BLaER1 (cell line): ENCODE data around the gene EPB41.

Experiments used
- H3K27ac ChIP-seq: shearing (Covaris generic); formaldehyde crosslinking; 2 replicates; pipeline ENCODE4 v1.8.1; 2022
- H3K27me3 ChIP-seq: shearing (Covaris generic); formaldehyde crosslinking; 2 replicates; pipeline ENCODE4 v1.8.1; 2022
- H3K36me3 ChIP-seq: shearing (Covaris generic); formaldehyde crosslinking; 2 replicates; pipeline ENCODE4 v1.8.1; 2022
- H3K4me1 ChIP-seq: shearing (Covaris generic); formaldehyde crosslinking; 2 replicates; pipeline ENCODE4 v1.8.1; 2022
- H3K4me2 ChIP-seq: shearing (Covaris generic); formaldehyde crosslinking; 2 replicates; pipeline ENCODE4 v1.8.1; 2022
- H3K4me3 ChIP-seq: shearing (Covaris generic); formaldehyde crosslinking; 2 replicates; pipeline ENCODE4 v1.8.1; 2022
- H3K9ac ChIP-seq: shearing (Covaris generic); formaldehyde crosslinking; 2 replicates; pipeline ENCODE4 v1.8.1; 2022
- H3K9me3 ChIP-seq: shearing (Covaris generic); formaldehyde crosslinking; 2 replicates; pipeline ENCODE4 v1.8.1; 2022
- H4K20me1 ChIP-seq: shearing (Covaris generic); formaldehyde crosslinking; 2 replicates; pipeline ENCODE4 v1.8.1; 2022
- Cebpa-rat ChIP-seq: shearing (Covaris generic); IDR thresholded peaks from 2 replicates; pipeline ENCODE4 v1.8.1; 2022

The EPB41 gene

GRCh38 chr1:28882009-28882628 lies 32.2 kb upstream of the EPB41 start:
- TF ChIP-seq Cebpa-rat, result no peak
- H3K27ac ChIP-seq, result no peak overlapping the region
- no peak overlapping the region for H3K9ac ChIP-seq
- H3K4me1 ChIP-seq, result peaks cover 33% of the 10 kb centered on the region
- no peaks in the 10 kb centered on the region for H3K27me3 ChIP-seq
- no peak overlapping the region for H3K4me2 ChIP-seq
- H4K20me1 ChIP-seq, result no peaks in the 10 kb centered on the region
- no peak overlapping the region for H3K4me3 ChIP-seq
- H3K9me3 ChIP-seq, result no peaks in the 10 kb centered on the region
- no peaks in the 10 kb centered on the region for H3K36me3 ChIP-seq

GRCh38 chr1:28883242-28883616 lies 31.1 kb upstream of the EPB41 start:
- Histone ChIP-seq H3K27ac (no peak overlapping the region), H4K20me1 (peaks cover 5% of the 10 kb centered on the region; the same call in 1 of the 2 replicates), H3K9ac (no peak overlapping the region), H3K4me1 (peaks cover 40% of the 10 kb centered on the region), H3K27me3 (no peaks in the 10 kb centered on the region), H3K36me3 (no peaks in the 10 kb centered on the region), H3K4me2 (peak overlapping the region; percentile 70; the same call in 1 of the 2 replicates), H3K4me3 (no peak overlapping the region), H3K9me3 (no peaks in the 10 kb centered on the region)
- no peak for TF ChIP-seq Cebpa-rat

- Histone ChIP-seq H3K9me3 (no peaks in the 10 kb centered on the region), H3K27me3 (no peaks in the 10 kb centered on the region), H3K4me2 (0 out of 2 replicates have a peak overlapping the region, but pooled peaks have one; percentile 11), H4K20me1 (peaks cover 25% of the 10 kb centered on the region), H3K36me3 (no peaks in the 10 kb centered on the region), H3K27ac (no peak overlapping the region), H3K4me3 (no peak overlapping the region), H3K9ac (no peak overlapping the region), H3K4me1 (peaks cover 58% of the 10 kb centered on the region)
- TF ChIP-seq Cebpa-rat, result no peak
Measured at GRCh38 chr1:28885472-28885877, 28.9 kb upstream of the EPB41 start.

GRCh38 chr1:28885977-28886730 lies 28.2 kb upstream of the EPB41 start:
- Histone ChIP-seq H3K4me3 (peak overlapping the region; percentile 92), H3K36me3 (no peaks in the 10 kb centered on the region)
- TF ChIP-seq Cebpa-rat, result no peak

GRCh38 chr1:28886731-28887418 lies 27.5 kb upstream of the EPB41 start:
- TF ChIP-seq Cebpa-rat, result 0 out of 2 replicates have a peak, but pooled peaks have one; percentile 40
- Histone ChIP-seq H3K36me3 (no peaks in the 10 kb centered on the region), H4K20me1 (peaks cover 39% of the 10 kb centered on the region), H3K4me1 (peaks cover 65% of the 10 kb centered on the region), H3K27ac (peak overlapping the region; percentile 87), H3K9ac (peak overlapping the region; percentile 87), H3K4me3 (peak overlapping the region; percentile 92), H3K9me3 (no peaks in the 10 kb centered on the region), H3K4me2 (peak overlapping the region; percentile 97), H3K27me3 (no peaks in the 10 kb centered on the region)

More at GRCh38 chr1:28885977-28886730, 28.2 kb upstream of the EPB41 start:
- Histone ChIP-seq H3K27me3 (no peaks in the 10 kb centered on the region), H3K4me1 (peaks cover 64% of the 10 kb centered on the region), H3K27ac (no peak overlapping the region), H4K20me1 (peaks cover 32% of the 10 kb centered on the region), H3K9ac (no peak overlapping the region; the same call in 1 of the 2 replicates), H3K4me2 (peak overlapping the region; percentile 97), H3K9me3 (no peaks in the 10 kb centered on the region)

- H3K4me3 ChIP-seq, result peak overlapping the region; percentile 92
- H3K36me3 ChIP-seq, result no peaks in the 10 kb centered on the region
- peak overlapping the region; percentile 97 for H3K4me2 ChIP-seq
- peaks cover 65% of the 10 kb centered on the region for H3K4me1 ChIP-seq
- peak overlapping the region; percentile 87 for H3K27ac ChIP-seq
- H4K20me1 ChIP-seq, result peaks cover 41% of the 10 kb centered on the region
- no peak for TF ChIP-seq Cebpa-rat
- H3K9ac ChIP-seq, result peak overlapping the region; percentile 87
- no peaks in the 10 kb centered on the region for H3K27me3 ChIP-seq
- H3K9me3 ChIP-seq, result no peaks in the 10 kb centered on the region
Measured at GRCh38 chr1:28887419-28887834, 26.9 kb upstream of the EPB41 start.

- Histone ChIP-seq H3K27ac (peak overlapping the region; percentile 87), H3K9ac (peak overlapping the region; percentile 87), H3K9me3 (no peaks in the 10 kb centered on the region), H3K4me2 (peak overlapping the region; percentile 97), H3K4me1 (peaks cover 65% of the 10 kb centered on the region), H3K36me3 (no peaks in the 10 kb centered on the region; the same call in 1 of the 2 replicates), H4K20me1 (peaks cover 45% of the 10 kb centered on the region), H3K4me3 (peak overlapping the region; percentile 92), H3K27me3 (no peaks in the 10 kb centered on the region)
- TF ChIP-seq Cebpa-rat, result no peak
Measured at GRCh38 chr1:28887835-28888682, 26.3 kb upstream of the EPB41 start.

- H3K9ac ChIP-seq, result no peak overlapping the region
- no peak for TF ChIP-seq Cebpa-rat
- no peak overlapping the region for H3K4me3 ChIP-seq
- H4K20me1 ChIP-seq, result peaks cover 54% of the 10 kb centered on the region
- peaks cover 58% of the 10 kb centered on the region for H3K4me1 ChIP-seq
- H3K36me3 ChIP-seq, result peaks cover 7% of the 10 kb centered on the region; the same call in 1 of the 2 replicates
- no peak overlapping the region for H3K4me2 ChIP-seq
- no peak overlapping the region for H3K27ac ChIP-seq
- H3K27me3 ChIP-seq, result no peaks in the 10 kb centered on the region
- no peaks in the 10 kb centered on the region for H3K9me3 ChIP-seq
Measured at GRCh38 chr1:28888915-28889314, 25.5 kb upstream of the EPB41 start.

- peaks cover 11% of the 10 kb centered on the region; the same call in 1 of the 2 replicates for H3K36me3 ChIP-seq
- peaks cover 53% of the 10 kb centered on the region for H3K4me1 ChIP-seq
Measured at GRCh38 chr1:28889357-28889756, 25.0 kb upstream of the EPB41 start.

More at GRCh38 chr1:28889357-28889756, 25.0 kb upstream of the EPB41 start:
- Histone ChIP-seq H3K4me3 (no peak overlapping the region), H3K27me3 (no peaks in the 10 kb centered on the region), H3K9ac (no peak overlapping the region), H4K20me1 (peaks cover 57% of the 10 kb centered on the region), H3K9me3 (no peaks in the 10 kb centered on the region), H3K27ac (no peak overlapping the region), H3K4me2 (peak overlapping the region; percentile 6; the same call in 1 of the 2 replicates)
- no peak for TF ChIP-seq Cebpa-rat
